SK-N-SH (cell line): ENCODE results near the gene DACH1.

Experiments used
- POLR2AphosphoS5 ChIP-seq: IDR thresholded peaks from 2 replicates; pipeline ENCODE4 v1.6.1; 2012; ENCODE audit warnings: low read depth, low read length
- RAD21 ChIP-seq: IDR thresholded peaks from 2 replicates; pipeline ENCODE4 v1.6.1; 2012; ENCODE audit warnings: mild to moderate bottlenecking, low read length
- RFX5 ChIP-seq: IDR thresholded peaks from 2 replicates; pipeline ENCODE4 v1.6.1; 2012; ENCODE audit warnings: mild to moderate bottlenecking, improper control_type of control experiment, low read length
- SMC3 ChIP-seq: IDR thresholded peaks from 2 replicates; pipeline ENCODE4 v1.6.1; 2012; ENCODE audit warnings: low read depth, low read length, improper control_type of control experiment
- TF ChIP-seq, protein P1 (sequence below): fragments of 200-600 bp; sonication (generic); IDR thresholded peaks from 2 replicates; pipeline ENCODE4 v1.6.1; 2017; ENCODE audit warnings: antibody characterized with exemption, mild to moderate bottlenecking, moderate library complexity
- TF ChIP-seq, protein P2 (sequence below): IDR thresholded peaks from 2 replicates; pipeline ENCODE4; 2012

DNA sequence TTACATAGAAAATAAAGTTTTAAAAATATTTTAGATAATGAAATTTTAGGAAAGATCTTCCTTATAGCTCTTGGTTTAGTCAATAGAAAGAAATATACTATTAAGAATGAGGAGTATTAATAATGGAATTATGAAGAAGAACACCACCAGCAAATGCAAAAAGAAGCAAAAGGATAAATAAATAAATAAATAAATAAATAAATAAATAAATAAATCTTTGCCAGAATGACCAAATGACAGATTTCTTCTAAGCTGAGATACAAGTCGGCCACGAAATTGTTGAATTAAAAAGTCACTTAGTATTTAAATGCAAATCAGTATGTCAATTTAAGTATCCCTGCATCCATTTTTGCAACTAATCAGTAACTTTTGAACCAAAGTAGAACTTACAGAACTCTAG is 95.9 kb downstream of the DACH1 start:
- TF ChIP-seq, protein P1, sequence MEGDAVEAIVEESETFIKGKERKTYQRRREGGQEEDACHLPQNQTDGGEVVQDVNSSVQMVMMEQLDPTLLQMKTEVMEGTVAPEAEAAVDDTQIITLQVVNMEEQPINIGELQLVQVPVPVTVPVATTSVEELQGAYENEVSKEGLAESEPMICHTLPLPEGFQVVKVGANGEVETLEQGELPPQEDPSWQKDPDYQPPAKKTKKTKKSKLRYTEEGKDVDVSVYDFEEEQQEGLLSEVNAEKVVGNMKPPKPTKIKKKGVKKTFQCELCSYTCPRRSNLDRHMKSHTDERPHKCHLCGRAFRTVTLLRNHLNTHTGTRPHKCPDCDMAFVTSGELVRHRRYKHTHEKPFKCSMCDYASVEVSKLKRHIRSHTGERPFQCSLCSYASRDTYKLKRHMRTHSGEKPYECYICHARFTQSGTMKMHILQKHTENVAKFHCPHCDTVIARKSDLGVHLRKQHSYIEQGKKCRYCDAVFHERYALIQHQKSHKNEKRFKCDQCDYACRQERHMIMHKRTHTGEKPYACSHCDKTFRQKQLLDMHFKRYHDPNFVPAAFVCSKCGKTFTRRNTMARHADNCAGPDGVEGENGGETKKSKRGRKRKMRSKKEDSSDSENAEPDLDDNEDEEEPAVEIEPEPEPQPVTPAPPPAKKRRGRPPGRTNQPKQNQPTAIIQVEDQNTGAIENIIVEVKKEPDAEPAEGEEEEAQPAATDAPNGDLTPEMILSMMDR: no peak
- TF ChIP-seq RAD21: no peak
- TF ChIP-seq SMC3: no peak
- TF ChIP-seq POLR2AphosphoS5: no peak
- no peak for TF ChIP-seq RFX5
- TF ChIP-seq, protein P2, sequence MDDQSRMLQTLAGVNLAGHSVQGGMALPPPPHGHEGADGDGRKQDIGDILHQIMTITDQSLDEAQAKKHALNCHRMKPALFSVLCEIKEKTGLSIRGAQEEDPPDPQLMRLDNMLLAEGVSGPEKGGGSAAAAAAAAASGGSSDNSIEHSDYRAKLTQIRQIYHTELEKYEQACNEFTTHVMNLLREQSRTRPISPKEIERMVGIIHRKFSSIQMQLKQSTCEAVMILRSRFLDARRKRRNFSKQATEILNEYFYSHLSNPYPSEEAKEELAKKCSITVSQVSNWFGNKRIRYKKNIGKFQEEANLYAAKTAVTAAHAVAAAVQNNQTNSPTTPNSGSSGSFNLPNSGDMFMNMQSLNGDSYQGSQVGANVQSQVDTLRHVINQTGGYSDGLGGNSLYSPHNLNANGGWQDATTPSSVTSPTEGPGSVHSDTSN: no peak
